GM12892 (cell line): ENCODE data around the gene SCUBE1.

Source experiments
- POLR2A ChIP-seq: IDR thresholded peaks from 2 replicates; pipeline ENCODE4 v1.6.1; 2011; ENCODE audit warnings: low read depth, low read length, control low read depth
- POLR2AphosphoS5 ChIP-seq: IDR thresholded peaks from 2 replicates; pipeline ENCODE4 v1.6.1; 2011; ENCODE audit warnings: low read depth, low read length, control low read depth

GRCh38 chr22:43176090-43176489 is 167.1 kb downstream of the SCUBE1 start:
- TF ChIP-seq POLR2AphosphoS5: no peak
- no peak for TF ChIP-seq POLR2A
